Pancreas (tissue), 10 donors: Measurements from ENCODE around the gene ZNF438. TPM values are rescaled to one million over a fixed set of nuclear protein-coding genes. Genes with fewer than 3 reads are reported as not detected.

Experiments used
- ATAC-seq, 4 donors: fragments of 200-7000 bp; cut with Tn5 transposase; one replicate each; pipeline versions ENCODE4 v1.8.0 to v1.9.1; 2020; ENCODE audit warnings: mild to moderate bottlenecking in 4 of 4, moderate library complexity in 4 of 4
- DNase-seq, 6 donors: peaks; one replicate each; pipeline ENCODE4 v3.0.0-alpha.2; 2020
- FAIRE-seq: peaks from 2 replicates; lab custom pipeline; 2012; peaks lifted over from hg19 to GRCh38; lab: Jason Lieb, UNC
- H3K27ac ChIP-seq, 4 donors: fragments of 200-600 bp; sonication (generic); 1 replicate in 3 of 4; 2 replicates in 1 of 4; pipeline versions ENCODE4 v1.5.0 to v1.8.0; 2020
- H3K27me3 ChIP-seq, 4 donors: fragments of 200-600 bp; one replicate each; pipeline ENCODE4 v1.8.0; 2021
- H3K36me3 ChIP-seq, 3 donors: fragments of 200-600 bp; sonication (generic) in 1 of 3; one replicate each; pipeline versions ENCODE4 v1.5.0 to v1.8.0; 2020 to 2021
- H3K4me1 ChIP-seq, 3 donors: fragments of 200-600 bp; one replicate each; pipeline ENCODE4 v1.8.0; 2021
- H3K4me3 ChIP-seq, 4 donors: fragments of 200-600 bp; sonication (generic) in 2 of 4; one replicate each; pipeline versions ENCODE4 v1.5.0 to v1.8.0; 2020 to 2021
- H3K9me3 ChIP-seq, 4 donors: fragments of 200-600 bp; one replicate each; pipeline ENCODE4 v1.8.0; 2021
- CTCF ChIP-seq, 4 donors: fragments of 200-600 bp; sonication (generic) in 3 of 4; IDR thresholded peaks; one replicate each; pipeline versions ENCODE4 v1.5.0 to v1.8.0; 2021; ENCODE audit warnings: antibody characterized with exemption in 4 of 4
- WGBS, 2 donors: extraction: QIAGEN DNeasy Blood & Tissue Kit; methylation state at CpG; one replicate each; pipeline ENCODE4 v1.1.7; 2013; 5-methylcytosine and 5-hydroxymethylcytosine counted together
- intact Hi-C, 3 donors: fragments of 100-400 bp; cut with DNase I; formaldehyde crosslinking; loops; one replicate each; pipeline versions ENCODE4 v1.11.1 to v1.14.2; 2022
- polyA plus RNA-seq, 2 donors: library from polyadenylated mRNA; stranded (reverse); fragments of 200-250 nt; gene quantifications; one replicate each; pipeline ENCODE4 v1.2.3, GENCODE V29; 2013
- total RNA-seq, 6 donors: library from RNA; stranded (reverse); fragmentation: NEBNext Ultra II Directional in 4 of 6; extraction: Animal tissue kit (Norgen Biotek cat#: 25700) in 4 of 6; gene quantifications; one replicate each; pipeline versions ENCODE4 v1.2.1 to v1.2.4, GENCODE V29; 2021 to 2023
- donor health status: healthy with polysubstance abuse.
- donor health status: DM: no; HTN: no; CAD: no; lungs with moderate emphysema.
- donor health status: DM: no; HTN: no; CAD: no.
- donor health status: control.
- donor health status: control.
- donor health status: Bipolar disorder and iron deficiency.
- donor health status: DM: yes; HTN: yes; CAD: no.
- donor health status: DM: no; HTN: no; CAD: no.
- donor health status: DM: no; HTN: no; CAD: no.
- donor health status: DM: yes; HTN: yes; CAD: no.

The ZNF438 gene
- total and polyA plus RNA-seq, 8 donors, result 1.5 to 4.8 (median 2.5) TPM

GRCh38 chr10:31070025-31070424, 38.4 kb upstream of the ZNF438 start:
- DNase-seq, result no peak
- H3K27ac ChIP-seq, result no peak overlapping the region
- no peaks in the 10 kb centered on the region for H3K9me3 ChIP-seq
- H3K4me1 ChIP-seq, result no peaks in the 10 kb centered on the region
- no peak for ATAC-seq
- no peak overlapping the region for H3K4me3 ChIP-seq
- no peaks in the 10 kb centered on the region for H3K36me3 ChIP-seq
- FAIRE-seq, result no peak
- no peak for TF ChIP-seq CTCF (IDR thresholded peaks at IDR 0.05)
- intact Hi-C loops, result no loop called here
- no peaks in the 10 kb centered on the region for H3K27me3 ChIP-seq
- WGBS, 2 donors, result 46 to 48% methylated on average over 4 of the region's 4 CpGs

- 83 to 95% methylated on average over 3 of the region's 3 CpGs for WGBS, 2 donors
- no peak for TF ChIP-seq CTCF (IDR thresholded peaks at IDR 0.05)
- no peak for ATAC-seq
- FAIRE-seq, result no peak
- H3K4me3 ChIP-seq, result no peak overlapping the region
- no peaks in the 10 kb centered on the region for H3K4me1 ChIP-seq
- H3K36me3 ChIP-seq, result no peaks in the 10 kb centered on the region
- intact Hi-C loops, result no loop called here
- H3K27me3 ChIP-seq, result no peaks in the 10 kb centered on the region
- no peak for DNase-seq
- no peak overlapping the region for H3K27ac ChIP-seq
- no peaks in the 10 kb centered on the region for H3K9me3 ChIP-seq
These were observed 37.7 kb upstream of the ZNF438 start for GRCh38 chr10:31069411-31069810.

GRCh38 chr10:31064348-31064747, 32.7 kb upstream of the ZNF438 start:
- DNase-seq (no peak), ATAC-seq (peak in 3 of 4 donors; percentile 22 to 72 (median 23)), FAIRE-seq (no peak)
- H3K4me3 ChIP-seq, result no peak overlapping the region
- H3K27me3 ChIP-seq, result no peaks in the 10 kb centered on the region
- H3K9me3 ChIP-seq, result no peaks in the 10 kb centered on the region
- H3K27ac ChIP-seq, result no peak overlapping the region
- 50 to 71% methylated on average over 2 of the region's 2 CpGs for WGBS, 2 donors
- H3K36me3 ChIP-seq, result no peaks in the 10 kb centered on the region
- no peaks in the 10 kb centered on the region for H3K4me1 ChIP-seq
- intact Hi-C loops, result no loop called here
- TF ChIP-seq CTCF (IDR thresholded peaks at IDR 0.05), result no peak

- no peak for FAIRE-seq
- H3K4me3 ChIP-seq, result no peak overlapping the region
- 51 to 70% methylated on average over 6 of the region's 6 CpGs for WGBS, 2 donors
- H3K27me3 ChIP-seq, result no peaks in the 10 kb centered on the region
- intact Hi-C loops, result no loop called here
- H3K4me1 ChIP-seq, result no peaks in the 10 kb centered on the region
- peak in 1 of 4 donors; percentile 20 for ATAC-seq
- DNase-seq, result no peak
- no peak overlapping the region for H3K27ac ChIP-seq
- no peaks in the 10 kb centered on the region for H3K36me3 ChIP-seq
- no peaks in the 10 kb centered on the region for H3K9me3 ChIP-seq
- TF ChIP-seq CTCF (IDR thresholded peaks at IDR 0.05), result no peak
These were observed 32.2 kb upstream of the ZNF438 start for GRCh38 chr10:31063841-31064240.

- Histone ChIP-seq H3K4me1 (no peaks in the 10 kb centered on the region), H3K27ac (no peak overlapping the region), H3K36me3 (no peaks in the 10 kb centered on the region), H3K27me3 (no peaks in the 10 kb centered on the region), H3K4me3 (no peak overlapping the region), H3K9me3 (no peaks in the 10 kb centered on the region)
- FAIRE-seq (no peak), ATAC-seq (peak in 1 of 4 donors; percentile 23), DNase-seq (no peak)
- intact Hi-C loops, result no loop called here
- 30 to 36% methylated on average over 6 of the region's 6 CpGs for WGBS, 2 donors
- TF ChIP-seq CTCF (IDR thresholded peaks at IDR 0.05), result no peak
These were observed 31.2 kb upstream of the ZNF438 start for GRCh38 chr10:31062856-31063255.
